HepG2 (cell line): ENCODE measurements around the gene SLC25A5. TPM values are rescaled to one million over a fixed set of nuclear protein-coding genes. Genes with fewer than 3 reads are reported as not detected.

Source experiments
- ATAC-seq: fragments of 200-7000 bp; cut with Tn5 transposase; 3 replicates; pipeline ENCODE4 v1.9.1; 2020; ENCODE audit warnings: mild to moderate bottlenecking, moderate library complexity
- BruUV-seq: library from RNA; stranded (reverse); fragments of 400-500 nt; replicated peaks from 2 replicates; lab custom pipeline; 2021; lab: Mats Ljungman, UMichigan
- CTCF ChIA-PET: fragments of 300-600 bp; formaldehyde crosslinking; extraction: SDS; loops from one replicate; lab custom pipeline; 2021; ENCODE audit warnings: low total read pairs, inconsistent platforms, low intra/inter-chr PET ratio; lab: Yijun Ruan, JAX
- POLR2A ChIA-PET: fragments of 350-600 bp; sonication (Branson Sonifier 250); formaldehyde crosslinking; loops from one replicate; lab custom pipeline; 2020; ENCODE audit warnings: antibody characterized with exemption, inconsistent platforms; lab: Yijun Ruan, JAX
- DNase-seq: peaks from one replicate; pipeline ENCODE4 v3.0.0-alpha.2; 2015; ENCODE audit warnings: low spot score
- FAIRE-seq: peaks from 3 replicates; lab custom pipeline; 2011; peaks lifted over from hg19 to GRCh38; lab: Jason Lieb, UNC
- H2AFZ ChIP-seq: one replicate; pipeline ENCODE4 v1.6.1; 2011; ENCODE audit warnings: low read length, inconsistent platforms
- H3K27ac ChIP-seq: fragments of 300-600 bp; 3 replicates; pipeline ENCODE4 v1.8.0; 2011; ENCODE audit warnings: mixed run types, mild to moderate bottlenecking, mixed read lengths, low read length, inconsistent platforms; ENCODE audit not compliant: insufficient read depth; ENCODE audit errors: extremely low read length
- H3K27me3 ChIP-seq, 2 experiments: fragments of 200-600 bp in 1 of 2; 2 replicates in 1 of 2; 3 replicates in 1 of 2; pipeline versions ENCODE4 v1.6.0 to v1.8.0; 2011; ENCODE audit warnings: low read length in 2 of 2, mild to moderate bottlenecking in 2 of 2, moderate library complexity in 2 of 2, inconsistent platforms in 1 of 2; ENCODE audit not compliant: insufficient read depth in 2 of 2, control insufficient read depth in 1 of 2
- H3K36me3 ChIP-seq, 2 experiments: fragments of 200-600 bp in 1 of 2; replicated peaks in 1 of 2; 2 replicates in 1 of 2; 3 replicates in 1 of 2; pipeline versions ENCODE4 v1.5.1 to v1.8.0; 2011; ENCODE audit warnings: low read length in 2 of 2, inconsistent platforms in 1 of 2; ENCODE audit not compliant: insufficient read depth in 2 of 2, control insufficient read depth in 1 of 2
- H3K4me1 ChIP-seq: 2 replicates; pipeline ENCODE4 v1.5.1; 2012; ENCODE audit warnings: low read length, inconsistent platforms; ENCODE audit not compliant: insufficient read depth
- H3K4me2 ChIP-seq: 2 replicates; pipeline ENCODE4 v1.6.0; 2011; ENCODE audit warnings: low read depth, low read length, inconsistent platforms
- H3K4me3 ChIP-seq, 3 experiments: fragments of 200-600 bp in 1 of 3; sonication (generic), shearing (Covaris generic) in 1 of 3; replicated peaks in 1 of 3; 2 replicates each; pipeline ENCODE4 v1.5.1; 2011 to 2016; ENCODE audit warnings: low read length in 3 of 3, inconsistent platforms in 2 of 3, low read depth in 2 of 3, mild to moderate bottlenecking in 2 of 3, control low read depth in 1 of 3, mixed read lengths in 1 of 3; ENCODE audit not compliant: insufficient read depth in 1 of 3
- H3K79me2 ChIP-seq: one replicate; pipeline ENCODE4 v1.6.1; 2011; ENCODE audit warnings: low read length, inconsistent platforms; ENCODE audit not compliant: insufficient read depth
- H3K9ac ChIP-seq: 2 replicates; pipeline ENCODE4 v1.6.0; 2011; ENCODE audit warnings: mild to moderate bottlenecking, low read depth, low read length, inconsistent platforms; ENCODE audit not compliant: insufficient read depth
- H3K9me3 ChIP-seq: 2 replicates; pipeline ENCODE4 v1.5.1; 2012; ENCODE audit warnings: mild to moderate bottlenecking, low read length
- H4K20me1 ChIP-seq: 2 replicates; pipeline ENCODE4 v1.6.0; 2011; ENCODE audit warnings: inconsistent platforms, mild to moderate bottlenecking, low read length, moderate library complexity; ENCODE audit not compliant: insufficient read depth
- ARID4A ChIP-seq: sonication (generic); formaldehyde crosslinking; IDR thresholded peaks from 2 replicates; pipeline ENCODE4 v1.5.0; 2020; ENCODE audit warnings: mild to moderate bottlenecking, missing genetic modification reagents, borderline replicate concordance
- ARNT ChIP-seq: fragments of 450-650 bp; IDR thresholded peaks from 2 replicates; pipeline ENCODE4 v1.6.1; 2017
- EED ChIP-seq: sonication (generic); formaldehyde crosslinking; IDR thresholded peaks from 2 replicates; pipeline ENCODE4 v1.5.0; 2020; ENCODE audit warnings: mild to moderate bottlenecking, missing genetic modification reagents
- ELF3 ChIP-seq: IDR thresholded peaks from 2 replicates; pipeline ENCODE4 v1.6.1; 2016; ENCODE audit warnings: missing genetic modification reagents, missing compliant biosample characterization
- GABPA ChIP-seq, 2 experiments: IDR thresholded peaks; 2 replicates each; pipeline ENCODE4 v1.6.1; 2011 to 2016; ENCODE audit warnings: low read depth in 2 of 2, low read length in 1 of 2, missing biosample characterization in 1 of 2, missing genetic modification characterization in 1 of 2
- MIXL1 ChIP-seq: IDR thresholded peaks from 2 replicates; pipeline ENCODE4 v1.6.1; 2016
- MXI1 ChIP-seq: IDR thresholded peaks from 3 replicates; pipeline ENCODE4 v1.6.1; 2012; ENCODE audit warnings: low read depth, low read length, inconsistent platforms, borderline replicate concordance
- POLR2G ChIP-seq: fragments of 200-400 bp; formaldehyde crosslinking; IDR thresholded peaks from 2 replicates; pipeline ENCODE4 v1.6.1; 2018; ENCODE audit warnings: mild to moderate bottlenecking, low read depth, low read length, moderate library complexity
- SMAD1 ChIP-seq: sonication (generic); formaldehyde crosslinking; IDR thresholded peaks from 2 replicates; pipeline ENCODE4 v1.4.0; 2020; ENCODE audit warnings: missing genetic modification reagents, low read depth, mild to moderate bottlenecking, borderline replicate concordance
- SOX6 ChIP-seq, 2 experiments: fragments of 450-650 bp in 1 of 2; sonication (generic) in 1 of 2; formaldehyde crosslinking in 1 of 2; IDR thresholded peaks; 2 replicates each; pipeline versions ENCODE4 v1.4.0 to v1.6.1; 2017 to 2020; ENCODE audit warnings: antibody characterized with exemption in 1 of 2, mild to moderate bottlenecking in 1 of 2, missing genetic modification reagents in 1 of 2
- XRCC5 ChIP-seq: fragments of 200-400 bp; formaldehyde crosslinking; optimal IDR thresholded peaks from 2 replicates; pipeline ENCODE3; 2017; ENCODE audit warnings: mild to moderate bottlenecking, low read length
- ZNF501 ChIP-seq: sonication (generic); formaldehyde crosslinking; IDR thresholded peaks from 2 replicates; pipeline ENCODE4 v1.5.1; 2020; ENCODE audit warnings: mild to moderate bottlenecking, moderate library complexity, missing genetic modification reagents
- ZNF788 ChIP-seq: sonication (generic); formaldehyde crosslinking; IDR thresholded peaks from 2 replicates; pipeline ENCODE4 v1.5.0; 2020; ENCODE audit warnings: mild to moderate bottlenecking, missing genetic modification reagents, borderline replicate concordance
- ZNF891 ChIP-seq: sonication (generic); formaldehyde crosslinking; IDR thresholded peaks from 2 replicates; pipeline ENCODE4 v1.5.0; 2020; ENCODE audit warnings: mild to moderate bottlenecking, missing genetic modification reagents
- ZSCAN21 ChIP-seq: sonication (generic); formaldehyde crosslinking; IDR thresholded peaks from 2 replicates; pipeline ENCODE4 v1.8.0; 2022; ENCODE audit warnings: mild to moderate bottlenecking, missing genetic modification reagents, moderate library complexity, borderline replicate concordance
- WGBS: methylation state at CpG from one replicate; pipeline ENCODE4 v1.1.6; 2017; ENCODE audit warnings: low lambda C conversion rate; 5-methylcytosine and 5-hydroxymethylcytosine counted together
- in situ Hi-C: cut with HindIII; loops from 2 replicates; pipeline ENCODE4 v1.10.0; 2017; ENCODE audit warnings: low pct_unique_long_range_greater_than_20kb; ENCODE audit not compliant: extremely low pct_ligation_motif_present
- intact Hi-C: fragments of 100-400 bp; cut with micrococcal nuclease; formaldehyde crosslinking; loops from one replicate; pipeline ENCODE4 v1.10.0; 2022; ENCODE audit not compliant: unreplicated experiment
- polyA plus RNA-seq, 8 experiments: library from polyadenylated mRNA; depleted of rRNA in 3 of 8; stranded (reverse) in 7 of 8; unstranded in 1 of 8; fragments of >200 nt; fragmentation: Illumina TruSeq in 4 of 8; extraction: Trizol in 4 of 8; gene quantifications; 2 replicates each; pipeline versions ENCODE4 v1.2.1 to v1.2.3, GENCODE V29; 2011 to 2016; ENCODE audit warnings: low read depth in 4 of 8, missing spikeins in 1 of 8, mixed read lengths in 1 of 8; ENCODE audit not compliant: insufficient read depth in 1 of 8
- total RNA-seq, 5 experiments: library from RNA; depleted of rRNA; stranded (reverse); fragments of >200 nt; fragmentation: Illumina TruSeq; extraction: Trizol; gene quantifications; 2 replicates each; pipeline ENCODE4 v1.2.3, GENCODE V29; 2016; ENCODE audit warnings: low read depth in 1 of 5
- TF ChIP-seq, protein P1 (sequence below): sonication (generic); formaldehyde crosslinking; IDR thresholded peaks from 2 replicates; pipeline ENCODE4 v1.4.0; 2020; ENCODE audit warnings: missing genetic modification reagents

The SLC25A5 gene
- total and polyA plus RNA-seq, 2 of the 13 experiments (the other 11 are each of a cell fraction or from before 2014, with no cell fraction given): 300 to 402 TPM

- no peaks in the 10 kb centered on the region for H3K79me2 ChIP-seq
- in situ Hi-C loops: loop anchor here (25.0 kb wide), 1 partner anchor 234 kb away; no protein-coding TSS in a partner anchor
- intact Hi-C loops: no loop called here
- peak overlapping the region; percentile 57 for H3K9ac ChIP-seq
- ATAC-seq: peak; percentile 73
- H3K36me3 ChIP-seq: no peaks in the 10 kb centered on the region
- H3K27ac ChIP-seq: peak overlapping the region; percentile 79
- H4K20me1 ChIP-seq: no peaks in the 10 kb centered on the region
- no CpG with 5 or more reads among the region's 11 CpGs for WGBS
- ChIA-PET CTCF (no interaction called here), POLR2A (interaction anchor here (1.0 to 2.0 kb wide), 7 partner anchors 9 to 190 kb away, joined by 3 to 7 read pairs (median 4); partner anchors contain the start of genes SEPTIN6 and SLC25A5)
- peak; percentile 65 for DNase-seq
- H3K4me1 ChIP-seq: peaks cover 70% of the 10 kb centered on the region
- no peak overlapping the region for H2AFZ ChIP-seq
- peak; percentile 49 for FAIRE-seq
- H3K27me3 ChIP-seq: no peaks in the 10 kb centered on the region
- no peaks in the 10 kb centered on the region for H3K9me3 ChIP-seq
- no TSS peak for BruUV-seq
- peak overlapping the region; percentile 79 for H3K4me2 ChIP-seq
- peak overlapping the region in 1 of 3 experiments; percentile 48; a peak in 3 of 6 replicates for H3K4me3 ChIP-seq
- TF ChIP-seq ZNF501 (CRISPR knock-in tag) (no peak), ZSCAN21 (CRISPR knock-in tag) (no peak), ZNF788 (CRISPR knock-in tag) (0 out of 2 replicates have a peak, but pooled peaks have one; percentile 53), EED (CRISPR knock-in tag) (no peak), ARID4A (peak; percentile 32; the same call in 1 of the 2 replicates), SMAD1 (CRISPR knock-in tag) (no peak), GABPA (IDR thresholded peaks at IDR 0.05; ENCODE audit: low read depth, low read length) (no peak), GABPA (CRISPR knock-in tag; IDR thresholded peaks at IDR 0.05; ENCODE audit: low read depth) (peak; percentile 65), SOX6 (IDR thresholded peaks at IDR 0.05) (no peak), SOX6 (CRISPR knock-in tag; IDR thresholded peaks at IDR 0.05) (peak; percentile 40; the same call in 1 of the 2 replicates), MIXL1 (peak; percentile 52; the same call in 1 of the 2 replicates), ARNT (no peak), ELF3 (CRISPR knock-in tag) (peak; percentile 82), ZNF891 (no peak), POLR2G (peak; percentile 49; the same call in 1 of the 2 replicates), MXI1 (peak; percentile 32; the same call in 1 of the 3 replicates), XRCC5 (peak; percentile 10)
- TF ChIP-seq, protein P1, sequence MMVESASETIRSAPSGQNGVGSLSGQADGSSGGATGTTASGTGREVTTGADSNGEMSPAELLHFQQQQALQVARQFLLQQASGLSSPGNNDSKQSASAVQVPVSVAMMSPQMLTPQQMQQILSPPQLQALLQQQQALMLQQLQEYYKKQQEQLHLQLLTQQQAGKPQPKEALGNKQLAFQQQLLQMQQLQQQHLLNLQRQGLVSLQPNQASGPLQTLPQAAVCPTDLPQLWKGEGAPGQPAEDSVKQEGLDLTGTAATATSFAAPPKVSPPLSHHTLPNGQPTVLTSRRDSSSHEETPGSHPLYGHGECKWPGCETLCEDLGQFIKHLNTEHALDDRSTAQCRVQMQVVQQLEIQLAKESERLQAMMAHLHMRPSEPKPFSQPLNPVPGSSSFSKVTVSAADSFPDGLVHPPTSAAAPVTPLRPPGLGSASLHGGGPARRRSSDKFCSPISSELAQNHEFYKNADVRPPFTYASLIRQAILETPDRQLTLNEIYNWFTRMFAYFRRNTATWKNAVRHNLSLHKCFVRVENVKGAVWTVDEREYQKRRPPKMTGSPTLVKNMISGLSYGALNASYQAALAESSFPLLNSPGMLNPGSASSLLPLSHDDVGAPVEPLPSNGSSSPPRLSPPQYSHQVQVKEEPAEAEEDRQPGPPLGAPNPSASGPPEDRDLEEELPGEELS: peak; percentile 31; the same call in 1 of the 2 replicates
These were observed 34.7 kb downstream of the SLC25A5 start for GRCh38 chrX:119502727-119503483.
